ENCODE data around the gene SLC38A10. TPM values are rescaled to one million over a fixed set of nuclear protein-coding genes. Genes with fewer than 3 reads are reported as not detected.

The SLC38A10 gene
- total RNA-seq, 1 donor from 2014 or later = 116 TPM

GRCh38 chr17:81252987-81253329 lies 42.1 kb downstream of the SLC38A10 start:
- Mint-ChIP-seq H3K36me3 (ENCODE audit: low read depth) (peaks cover 4% of the 10 kb centered on the region), H3K27me3 (ENCODE audit: low read depth) (no peaks in the 10 kb centered on the region), H3K27ac (ENCODE audit: unreplicated experiment) (no peak overlapping the region), H3K9me3 (ENCODE audit: low read depth) (no peaks in the 10 kb centered on the region), H3K4me3 (ENCODE audit: unreplicated experiment) (no peak overlapping the region), H3K4me1 (ENCODE audit: low read depth) (peaks cover 16% of the 10 kb centered on the region)
- no peak for DNase-seq (ENCODE audit: low spot score)
- peak; percentile 2 for TF ChIP-seq CTCF (IDR thresholded peaks at IDR 0.05)

GRCh38 chr17:81252326-81252986 lies 42.7 kb downstream of the SLC38A10 start:
- Mint-ChIP-seq H3K27ac (ENCODE audit: unreplicated experiment) (no peak overlapping the region), H3K4me3 (ENCODE audit: unreplicated experiment) (no peak overlapping the region), H3K9me3 (ENCODE audit: low read depth) (no peaks in the 10 kb centered on the region), H3K27me3 (ENCODE audit: low read depth) (no peaks in the 10 kb centered on the region), H3K4me1 (ENCODE audit: low read depth) (peaks cover 16% of the 10 kb centered on the region), H3K36me3 (ENCODE audit: low read depth) (peaks cover 4% of the 10 kb centered on the region)
- TF ChIP-seq CTCF (IDR thresholded peaks at IDR 0.05) = no peak
- no peak for DNase-seq (ENCODE audit: low spot score)

- H3K4me1 Mint-ChIP-seq (ENCODE audit: low read depth) = peaks cover 16% of the 10 kb centered on the region
- peaks cover 4% of the 10 kb centered on the region for H3K36me3 Mint-ChIP-seq (ENCODE audit: low read depth)
- H3K27me3 Mint-ChIP-seq (ENCODE audit: low read depth) = no peaks in the 10 kb centered on the region
- no peak overlapping the region for H3K4me3 Mint-ChIP-seq (ENCODE audit: unreplicated experiment)
- H3K9me3 Mint-ChIP-seq (ENCODE audit: low read depth) = no peaks in the 10 kb centered on the region
- DNase-seq (ENCODE audit: low spot score) = no peak
- no peak overlapping the region for H3K27ac Mint-ChIP-seq (ENCODE audit: unreplicated experiment)
- no peak for TF ChIP-seq CTCF (IDR thresholded peaks at IDR 0.05)
These were observed 43.3 kb downstream of the SLC38A10 start for GRCh38 chr17:81251709-81252301.

DNA sequence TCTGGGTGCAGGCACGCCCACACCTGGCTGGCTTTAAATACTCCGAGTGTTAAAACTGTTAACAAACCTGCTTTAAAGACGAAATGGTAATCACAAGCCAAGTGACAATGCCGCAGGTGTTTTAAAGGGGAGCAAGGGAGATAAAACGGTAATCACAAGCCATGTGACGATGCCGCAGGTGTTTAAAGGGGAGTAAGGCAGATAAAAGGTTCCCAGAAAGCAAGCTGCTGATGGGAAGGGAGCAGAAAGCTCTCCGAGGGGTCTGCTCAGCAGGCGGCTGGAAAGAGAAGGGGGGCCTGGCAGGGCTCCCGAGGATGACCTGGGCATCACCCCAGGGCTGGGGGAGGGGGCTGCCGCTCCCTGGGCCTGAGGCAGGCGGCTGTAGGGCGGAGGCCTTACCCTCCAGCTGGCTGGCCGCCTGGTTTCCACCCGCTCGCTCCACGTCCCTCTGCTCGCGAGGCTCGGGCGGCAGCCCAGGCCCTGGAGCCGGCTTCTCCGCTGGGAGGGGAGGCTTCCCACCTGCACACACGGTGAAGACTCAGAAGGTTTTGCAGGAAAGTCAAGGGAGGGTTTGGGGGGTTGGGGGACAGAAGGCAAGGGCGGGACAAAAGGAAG lies 43.9 kb downstream of the SLC38A10 start:
- Mint-ChIP-seq H3K4me1 (ENCODE audit: low read depth) (peaks cover 16% of the 10 kb centered on the region), H3K9me3 (ENCODE audit: low read depth) (no peaks in the 10 kb centered on the region), H3K4me3 (ENCODE audit: unreplicated experiment) (no peak overlapping the region), H3K36me3 (ENCODE audit: low read depth) (peaks cover 4% of the 10 kb centered on the region), H3K27ac (ENCODE audit: unreplicated experiment) (peak overlapping the region; percentile 22), H3K27me3 (ENCODE audit: low read depth) (no peaks in the 10 kb centered on the region)
- DNase-seq (ENCODE audit: low spot score) = no peak
- no peak for TF ChIP-seq CTCF (IDR thresholded peaks at IDR 0.05)

GRCh38 chr17:81250286-81251093 lies 44.6 kb downstream of the SLC38A10 start:
- H3K9me3 Mint-ChIP-seq (ENCODE audit: low read depth) = no peaks in the 10 kb centered on the region
- peak; percentile 90 for DNase-seq (ENCODE audit: low spot score)
- peaks cover 14% of the 10 kb centered on the region for H3K4me1 Mint-ChIP-seq (ENCODE audit: low read depth)
- no peaks in the 10 kb centered on the region for H3K27me3 Mint-ChIP-seq (ENCODE audit: low read depth)
- H3K27ac Mint-ChIP-seq (ENCODE audit: unreplicated experiment) = no peak overlapping the region
- H3K4me3 Mint-ChIP-seq (ENCODE audit: unreplicated experiment) = no peak overlapping the region
- peaks cover 4% of the 10 kb centered on the region for H3K36me3 Mint-ChIP-seq (ENCODE audit: low read depth)
- TF ChIP-seq CTCF (IDR thresholded peaks at IDR 0.05) = no peak
